ENCODE data around the gene AUTS2.

- no peak for TF ChIP-seq CTCF (conservative IDR thresholded peaks at IDR 0.05; ENCODE audit: low read depth in 2 of 2)
- no peak for TF ChIP-seq POLR2AphosphoS5 (IDR thresholded peaks at IDR 0.05; ENCODE audit: low read depth)
- no peak for TF ChIP-seq EZH2 (IDR thresholded peaks at IDR 0.05; ENCODE audit: low read depth, unreplicated experiment)
- no peak for TF ChIP-seq REST (IDR thresholded peaks at IDR 0.05; ENCODE audit: unreplicated experiment)
- TF ChIP-seq ZNF114 (CRISPR knock-in tag; IDR thresholded peaks at IDR 0.05) = no peak
Observed at GRCh38 chr7:69799048-69799697, 200.9 kb downstream of the AUTS2 start.

All from GM23338 (cell line).